GM21528 (cell line): Measurements from ENCODE around the gene SNTA1.
"Not testable (repeated sequence)": the region's sequence is repeated elsewhere in the genome, so short reads cannot be mapped to it uniquely, and the experiment has no call there.

Source experiments
- ATAC-seq: cut with Tn5 transposase; IDR thresholded peaks from one replicate; pipeline ENCODE4 v1.9.1; 2021; ENCODE audit warnings: mild to moderate bottlenecking, moderate library complexity; ENCODE audit not compliant: unreplicated experiment, low FRiP score

Gene SNTA1

GRCh38 chr20:33466303-33466646 is 22.7 kb upstream of the SNTA1 start:
- ATAC-seq, result no peak

GRCh38 chr20:33465481-33466302 is 22.1 kb upstream of the SNTA1 start:
- no peak for ATAC-seq

- ATAC-seq, result not testable (repeated sequence)
These were observed 21.2 kb upstream of the SNTA1 start for GRCh38 chr20:33464759-33465158.

- ATAC-seq, result no peak
These were observed 20.0 kb upstream of the SNTA1 start for GRCh38 chr20:33463332-33464101.

- ATAC-seq, result no peak
These were observed 17.1 kb upstream of the SNTA1 start for GRCh38 chr20:33460711-33461110.

- no peak for ATAC-seq
These were observed 16.0 kb upstream of the SNTA1 start for GRCh38 chr20:33459599-33459998.

GRCh38 chr20:33456916-33457642 is 13.5 kb upstream of the SNTA1 start:
- not testable (repeated sequence) for ATAC-seq

- no peak for ATAC-seq
These were observed 7.3 kb upstream of the SNTA1 start for GRCh38 chr20:33450867-33451266.

GRCh38 chr20:33445881-33446625 is 2.5 kb upstream of the SNTA1 start:
- ATAC-seq, result no peak

GRCh38 chr20:33444797-33445560 is 1.4 kb upstream of the SNTA1 start:
- no peak for ATAC-seq

- ATAC-seq, result peak; percentile 13
These were observed 504 bp downstream of the SNTA1 start for GRCh38 chr20:33443006-33443511.

- no peak for ATAC-seq
These were observed 1.2 kb downstream of the SNTA1 start for GRCh38 chr20:33442136-33443005.

- ATAC-seq, result no peak
These were observed 2.2 kb downstream of the SNTA1 start for GRCh38 chr20:33441142-33441955.

- not testable (repeated sequence) for ATAC-seq
These were observed 3.0 kb downstream of the SNTA1 start for GRCh38 chr20:33440562-33440961.

GRCh38 chr20:33438481-33438880 is 5.1 kb downstream of the SNTA1 start:
- ATAC-seq, result no peak

- no peak for ATAC-seq
These were observed 6.2 kb downstream of the SNTA1 start for GRCh38 chr20:33437141-33437911.

GRCh38 chr20:33434434-33434833 is 9.1 kb downstream of the SNTA1 start:
- ATAC-seq, result no peak
